Lower lobe of right lung (tissue), 2 donors: Measurements from ENCODE around the gene GPR25. TPM values are rescaled to one million over a fixed set of nuclear protein-coding genes. Genes with fewer than 3 reads are reported as not detected.

Source experiments
- ATAC-seq, 2 donors: fragments of 200-7000 bp; cut with Tn5 transposase; one replicate each; pipeline ENCODE4 v1.9.1; 2020 to 2022; ENCODE audit warnings: mild to moderate bottlenecking in 2 of 2, moderate library complexity in 2 of 2
- DNase-seq: peaks from one replicate; pipeline ENCODE4 v3.0.0-alpha.2; 2020
- H3K27ac ChIP-seq: fragments of 200-600 bp; one replicate; pipeline ENCODE4 v1.8.0; 2022
- H3K27me3 ChIP-seq: fragments of 200-600 bp; one replicate; pipeline ENCODE4 v1.8.0; 2022; ENCODE audit warnings: low read depth
- H3K36me3 ChIP-seq: fragments of 200-600 bp; one replicate; pipeline ENCODE4 v1.8.0; 2022; ENCODE audit warnings: mild to moderate bottlenecking
- H3K4me1 ChIP-seq: fragments of 200-600 bp; one replicate; pipeline ENCODE4 v1.8.0; 2022
- H3K4me3 ChIP-seq: fragments of 200-600 bp; one replicate; pipeline ENCODE4 v1.8.0; 2022; ENCODE audit warnings: mild to moderate bottlenecking
- H3K9me3 ChIP-seq: fragments of 200-600 bp; one replicate; pipeline ENCODE4 v1.8.0; 2022
- intact Hi-C: fragments of 100-400 bp; cut with DNase I; formaldehyde crosslinking; loops from one replicate; pipeline ENCODE4 v1.11.0; 2022
- total RNA-seq: library from RNA; stranded (reverse); fragmentation: NEBNext Ultra II Directional; extraction: Animal tissue kit (Norgen Biotek cat#: 25700); gene quantifications from one replicate; pipeline ENCODE4 v1.2.1, GENCODE V29; 2021
- TF ChIP-seq, protein P1 (sequence below): fragments of 200-600 bp; IDR thresholded peaks from one replicate; pipeline ENCODE4 v1.8.0; 2022; ENCODE audit warnings: antibody characterized with exemption, mild to moderate bottlenecking
- donor health status: DM: no; HTN: yes; CAD: no; lungs with severe emphysema.

Gene GPR25
- total RNA-seq, 1 donor from 2014 or later, result 0.62 TPM

DNA sequence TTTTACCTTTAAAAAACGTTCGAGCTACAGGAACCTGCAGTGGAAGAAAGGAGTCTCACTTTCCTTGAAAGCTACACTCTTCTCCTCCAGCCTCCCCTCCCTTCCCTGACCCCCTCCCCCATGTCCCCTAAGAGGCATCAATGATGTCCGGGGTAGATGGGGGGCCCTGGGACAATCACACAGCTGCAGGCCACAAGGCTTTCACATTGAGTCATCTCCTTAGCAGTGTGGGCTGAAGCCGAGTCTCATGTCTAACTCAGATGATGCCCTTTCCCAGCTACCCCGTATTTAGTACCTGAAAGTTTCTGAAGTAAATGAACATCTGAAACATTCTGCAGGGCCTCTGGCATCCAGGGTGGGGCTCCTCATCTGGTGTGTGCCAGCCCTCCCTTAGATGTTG lies 6.3 kb upstream of the GPR25 start:
- intact Hi-C loops, result no loop called here

GRCh38 chr1:200867018-200867811 lies 5.6 kb upstream of the GPR25 start:
- intact Hi-C loops, result no loop called here
- Histone ChIP-seq H3K27me3 (peaks cover 19% of the 10 kb centered on the region), H3K36me3 (peaks cover 17% of the 10 kb centered on the region), H3K4me3 (no peak overlapping the region), H3K4me1 (no peaks in the 10 kb centered on the region), H3K9me3 (no peaks in the 10 kb centered on the region), H3K27ac (no peak overlapping the region)
- TF ChIP-seq, protein P1, sequence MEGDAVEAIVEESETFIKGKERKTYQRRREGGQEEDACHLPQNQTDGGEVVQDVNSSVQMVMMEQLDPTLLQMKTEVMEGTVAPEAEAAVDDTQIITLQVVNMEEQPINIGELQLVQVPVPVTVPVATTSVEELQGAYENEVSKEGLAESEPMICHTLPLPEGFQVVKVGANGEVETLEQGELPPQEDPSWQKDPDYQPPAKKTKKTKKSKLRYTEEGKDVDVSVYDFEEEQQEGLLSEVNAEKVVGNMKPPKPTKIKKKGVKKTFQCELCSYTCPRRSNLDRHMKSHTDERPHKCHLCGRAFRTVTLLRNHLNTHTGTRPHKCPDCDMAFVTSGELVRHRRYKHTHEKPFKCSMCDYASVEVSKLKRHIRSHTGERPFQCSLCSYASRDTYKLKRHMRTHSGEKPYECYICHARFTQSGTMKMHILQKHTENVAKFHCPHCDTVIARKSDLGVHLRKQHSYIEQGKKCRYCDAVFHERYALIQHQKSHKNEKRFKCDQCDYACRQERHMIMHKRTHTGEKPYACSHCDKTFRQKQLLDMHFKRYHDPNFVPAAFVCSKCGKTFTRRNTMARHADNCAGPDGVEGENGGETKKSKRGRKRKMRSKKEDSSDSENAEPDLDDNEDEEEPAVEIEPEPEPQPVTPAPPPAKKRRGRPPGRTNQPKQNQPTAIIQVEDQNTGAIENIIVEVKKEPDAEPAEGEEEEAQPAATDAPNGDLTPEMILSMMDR, result no peak
- ATAC-seq (no peak), DNase-seq (no peak)

More for the DNA sequence above, 6.3 kb upstream of the GPR25 start:
- Histone ChIP-seq H3K9me3 (no peaks in the 10 kb centered on the region), H3K4me1 (no peaks in the 10 kb centered on the region), H3K4me3 (no peak overlapping the region), H3K27me3 (peaks cover 12% of the 10 kb centered on the region), H3K27ac (no peak overlapping the region), H3K36me3 (peaks cover 17% of the 10 kb centered on the region)
- TF ChIP-seq, protein P1, result no peak
- peak in 1 of 2 donors; percentile 32 for ATAC-seq
- DNase-seq, result no peak

DNA sequence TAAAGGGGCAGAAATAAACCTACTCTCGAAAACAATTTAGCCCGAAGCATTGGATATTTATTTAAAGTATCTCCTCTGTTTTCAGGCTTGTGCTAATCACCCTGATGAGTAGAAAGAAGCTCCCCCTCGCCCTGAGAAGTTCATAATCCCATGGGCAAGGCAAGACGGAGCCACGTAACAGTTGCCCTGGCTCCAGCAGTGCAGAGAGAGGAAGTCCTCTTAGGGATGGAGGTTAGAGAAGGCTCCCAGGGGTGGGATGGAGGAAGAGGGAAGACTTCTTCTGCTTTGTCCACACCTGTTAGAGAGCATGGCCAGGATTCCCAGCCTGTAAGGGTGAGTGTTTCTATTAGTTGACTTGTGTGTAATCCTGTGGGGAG lies 3.4 kb upstream of the GPR25 start:
- DNase-seq (no peak), ATAC-seq (no peak)
- Histone ChIP-seq H3K27ac (no peak overlapping the region), H3K4me3 (no peak overlapping the region), H3K9me3 (no peaks in the 10 kb centered on the region), H3K36me3 (no peaks in the 10 kb centered on the region), H3K4me1 (peaks cover 14% of the 10 kb centered on the region), H3K27me3 (peaks cover 40% of the 10 kb centered on the region)
- TF ChIP-seq, protein P1, result no peak
- intact Hi-C loops, result no loop called here

GRCh38 chr1:200869753-200870391 lies 2.9 kb upstream of the GPR25 start:
- H3K27me3 ChIP-seq, result peaks cover 40% of the 10 kb centered on the region
- DNase-seq, result no peak
- peaks cover 14% of the 10 kb centered on the region for H3K4me1 ChIP-seq

DNA sequence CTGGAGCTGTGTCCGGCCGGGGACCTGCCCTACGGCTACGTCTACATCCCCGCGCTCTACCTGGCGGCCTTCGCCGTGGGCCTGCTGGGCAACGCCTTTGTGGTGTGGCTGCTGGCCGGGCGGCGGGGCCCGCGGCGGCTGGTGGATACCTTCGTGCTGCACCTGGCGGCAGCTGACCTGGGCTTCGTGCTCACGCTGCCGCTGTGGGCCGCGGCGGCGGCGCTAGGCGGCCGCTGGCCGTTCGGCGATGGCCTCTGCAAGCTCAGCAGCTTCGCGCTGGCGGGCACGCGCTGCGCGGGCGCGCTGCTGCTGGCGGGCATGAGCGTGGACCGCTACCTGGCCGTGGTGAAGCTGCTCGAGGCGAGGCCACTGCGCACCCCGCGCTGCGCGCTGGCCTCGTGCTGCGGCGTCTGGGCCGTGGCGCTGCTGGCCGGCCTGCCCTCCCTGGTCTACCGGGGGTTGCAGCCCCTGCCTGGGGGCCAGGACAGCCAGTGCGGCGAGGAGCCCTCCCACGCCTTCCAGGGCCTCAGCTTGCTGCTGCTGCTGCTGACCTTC lies 412 bp downstream of the GPR25 start:
- peaks cover 14% of the 10 kb centered on the region for H3K4me1 ChIP-seq
- TF ChIP-seq, protein P1, result no peak
- no peaks in the 10 kb centered on the region for H3K9me3 ChIP-seq
- peak overlapping the region; percentile 41 for H3K4me3 ChIP-seq
- intact Hi-C loops, result no loop called here
- peaks cover 55% of the 10 kb centered on the region for H3K27me3 ChIP-seq
- ATAC-seq (peak; percentile 45 to 50), DNase-seq (no peak)
- H3K36me3 ChIP-seq, result no peaks in the 10 kb centered on the region
- H3K27ac ChIP-seq, result no peak overlapping the region

More at GRCh38 chr1:200869753-200870391, 2.9 kb upstream of the GPR25 start:
- Histone ChIP-seq H3K9me3 (no peaks in the 10 kb centered on the region), H3K27ac (no peak overlapping the region), H3K4me3 (no peak overlapping the region), H3K36me3 (no peaks in the 10 kb centered on the region)
- TF ChIP-seq, protein P1, result no peak
- ATAC-seq, result no peak
- intact Hi-C loops, result no loop called here
